Natural killer cell treated with Interleukin-12 subunit alpha and Interleukin-12 subunit beta and Interleukin-15 and Interleukin-18, amount 100 ng/mL, for 72 hours (primary cell): ENCODE data around the gene SPOCK2. TPM values are rescaled to one million over a fixed set of nuclear protein-coding genes. Genes with fewer than 3 reads are reported as not detected.

Experiments used
- ATAC-seq, 2 donors: fragments of 150-1000 bp; cut with Tn5 transposase in 1 of 2; sonication (Bioruptor Pico), chemical (Tn5 transposase) in 1 of 2; 2 replicates each; pipeline ENCODE4 v1.10.0; 2021
- DNase-seq: peaks from one replicate; pipeline ENCODE4 v3.0.0; 2022; ENCODE audit warnings: low spot score
- H3K27ac Mint-ChIP-seq, 2 donors: 1 replicate in 1 of 2; 2 replicates in 1 of 2; pipeline ENCODE4 v1.8.0; 2022; ENCODE audit warnings: mixed read lengths in 2 of 2, mild to moderate bottlenecking in 1 of 2, moderate library complexity in 1 of 2
- H3K27me3 Mint-ChIP-seq, 2 donors: 1 replicate in 1 of 2; 2 replicates in 1 of 2; pipeline ENCODE4 v1.8.0; 2022; ENCODE audit warnings: mixed read lengths in 2 of 2
- H3K36me3 Mint-ChIP-seq: one replicate; pipeline ENCODE4 v1.8.0; 2022; ENCODE audit warnings: mixed read lengths
- H3K4me1 Mint-ChIP-seq, 2 donors: 1 replicate in 1 of 2; 2 replicates in 1 of 2; pipeline ENCODE4 v1.8.0; 2022; ENCODE audit warnings: low read depth in 2 of 2, mixed read lengths in 2 of 2, mild to moderate bottlenecking in 1 of 2
- H3K4me3 Mint-ChIP-seq: one replicate; pipeline ENCODE4 v1.8.0; 2022; ENCODE audit warnings: mixed read lengths
- H3K9me3 Mint-ChIP-seq: 2 replicates; pipeline ENCODE4 v1.8.0; 2022; ENCODE audit warnings: mixed read lengths
- total RNA-seq, 2 donors: library from RNA; stranded (reverse); gene quantifications; one replicate each; pipeline ENCODE4 v1.2.3, GENCODE V29; 2022

The SPOCK2 gene
- total RNA-seq, 2 donors from 2014 or later: 24.9 to 25.9 TPM

GRCh38 chr10:72067463-72068125 lies 20.8 kb downstream of the SPOCK2 start:
- ATAC-seq (no peak), DNase-seq (no peak)
- H3K36me3 Mint-ChIP-seq: no peaks in the 10 kb centered on the region
- no peak overlapping the region for H3K4me3 Mint-ChIP-seq
- no peak overlapping the region for H3K27ac Mint-ChIP-seq
- no peaks in the 10 kb centered on the region for H3K9me3 Mint-ChIP-seq
- peaks cover 0 to 11% of the 10 kb centered on the region in 2 donors for H3K4me1 Mint-ChIP-seq
- H3K27me3 Mint-ChIP-seq: no peaks in the 10 kb centered on the region

- no peaks in the 10 kb centered on the region for H3K27me3 Mint-ChIP-seq
- H3K36me3 Mint-ChIP-seq: no peaks in the 10 kb centered on the region
- H3K4me1 Mint-ChIP-seq: peaks cover 0 to 7% of the 10 kb centered on the region in 2 donors
- no peak for DNase-seq
- no peaks in the 10 kb centered on the region for H3K9me3 Mint-ChIP-seq
- no peak overlapping the region for H3K4me3 Mint-ChIP-seq
- H3K27ac Mint-ChIP-seq: no peak overlapping the region
- no peak for ATAC-seq
Measured at GRCh38 chr10:72066318-72067284, 21.8 kb downstream of the SPOCK2 start.

GRCh38 chr10:72065439-72066025 lies 22.8 kb downstream of the SPOCK2 start:
- H3K36me3 Mint-ChIP-seq: no peaks in the 10 kb centered on the region
- peaks cover 0 to 4% of the 10 kb centered on the region in 2 donors for H3K4me1 Mint-ChIP-seq
- no peak overlapping the region for H3K4me3 Mint-ChIP-seq
- no peaks in the 10 kb centered on the region for H3K9me3 Mint-ChIP-seq
- no peaks in the 10 kb centered on the region for H3K27me3 Mint-ChIP-seq
- no peak overlapping the region for H3K27ac Mint-ChIP-seq
- no peak for DNase-seq
- no peak for ATAC-seq

GRCh38 chr10:72063703-72064391 lies 24.5 kb downstream of the SPOCK2 start:
- DNase-seq: no peak
- no peaks in the 10 kb centered on the region for H3K36me3 Mint-ChIP-seq

GRCh38 chr10:72062832-72063702 lies 25.3 kb downstream of the SPOCK2 start:
- DNase-seq (no peak), ATAC-seq (no peak)
- Mint-ChIP-seq H3K36me3 (no peaks in the 10 kb centered on the region), H3K27ac (peak overlapping the region in 1 of 2 donors; percentile 58), H3K4me1 (no peaks in the 10 kb centered on the region), H3K9me3 (no peaks in the 10 kb centered on the region), H3K4me3 (no peak overlapping the region), H3K27me3 (no peaks in the 10 kb centered on the region)

More at GRCh38 chr10:72063703-72064391, 24.5 kb downstream of the SPOCK2 start:
- H3K4me1 Mint-ChIP-seq: no peaks in the 10 kb centered on the region
- no peaks in the 10 kb centered on the region for H3K9me3 Mint-ChIP-seq
- ATAC-seq: no peak
- H3K27ac Mint-ChIP-seq: peak overlapping the region in 1 of 2 donors; percentile 58
- H3K4me3 Mint-ChIP-seq: no peak overlapping the region
- H3K27me3 Mint-ChIP-seq: no peaks in the 10 kb centered on the region

DNA sequence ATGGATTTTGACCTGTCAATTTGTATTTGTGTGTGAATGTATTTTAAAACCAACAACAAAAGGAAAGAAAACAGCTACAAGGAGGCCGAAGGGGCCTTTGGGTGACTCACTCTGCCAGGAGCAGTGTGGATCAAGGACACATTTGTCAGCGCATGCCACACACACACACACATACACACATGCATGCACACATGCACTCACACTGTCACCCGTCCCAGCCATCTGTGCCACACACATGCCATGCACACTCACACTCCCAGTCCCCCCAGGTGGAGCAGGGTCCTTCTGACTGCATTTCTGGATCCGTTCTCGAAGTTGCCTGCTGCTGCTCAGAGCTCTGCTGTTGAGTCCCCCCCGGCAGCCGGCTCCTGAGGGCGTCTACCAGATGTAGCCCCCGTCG lies 26.0 kb downstream of the SPOCK2 start:
- no peak for DNase-seq
- H3K9me3 Mint-ChIP-seq: no peaks in the 10 kb centered on the region
- H3K27ac Mint-ChIP-seq: no peak overlapping the region
- H3K36me3 Mint-ChIP-seq: no peaks in the 10 kb centered on the region
- no peaks in the 10 kb centered on the region for H3K4me1 Mint-ChIP-seq
- ATAC-seq: no peak
- no peak overlapping the region for H3K4me3 Mint-ChIP-seq
- H3K27me3 Mint-ChIP-seq: no peaks in the 10 kb centered on the region

- no peaks in the 10 kb centered on the region for H3K36me3 Mint-ChIP-seq
Measured at GRCh38 chr10:72061930-72062329, 26.4 kb downstream of the SPOCK2 start.

DNA sequence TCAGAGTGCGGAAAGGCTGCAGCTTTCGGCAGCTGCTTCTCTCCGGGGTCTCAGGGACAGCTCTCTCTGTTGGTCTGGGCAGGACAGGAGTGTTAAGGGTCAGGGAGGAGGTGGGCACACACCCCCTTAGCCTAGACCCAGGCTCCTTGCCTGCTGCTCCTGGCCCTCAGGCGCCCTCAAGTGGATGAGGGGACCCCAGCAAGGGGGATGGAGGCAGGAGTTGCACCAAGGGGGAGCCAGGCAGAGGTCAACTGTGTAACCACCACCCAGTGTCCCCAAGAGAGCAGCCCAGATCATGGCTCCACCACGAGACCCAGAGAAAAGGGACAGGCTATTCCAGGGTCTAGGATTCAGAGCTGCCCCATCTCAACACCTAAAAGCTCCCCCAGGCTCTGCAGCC lies 26.9 kb downstream of the SPOCK2 start:
- Mint-ChIP-seq H3K9me3 (no peaks in the 10 kb centered on the region), H3K27me3 (no peaks in the 10 kb centered on the region), H3K4me3 (no peak overlapping the region), H3K27ac (no peak overlapping the region), H3K36me3 (no peaks in the 10 kb centered on the region), H3K4me1 (no peaks in the 10 kb centered on the region)
- no peak for DNase-seq
- ATAC-seq: no peak

More at GRCh38 chr10:72061930-72062329, 26.4 kb downstream of the SPOCK2 start:
- ATAC-seq (no peak), DNase-seq (no peak)
- Mint-ChIP-seq H3K4me1 (no peaks in the 10 kb centered on the region), H3K27ac (no peak overlapping the region), H3K27me3 (no peaks in the 10 kb centered on the region), H3K9me3 (no peaks in the 10 kb centered on the region), H3K4me3 (no peak overlapping the region)

GRCh38 chr10:72059843-72060822 lies 28.2 kb downstream of the SPOCK2 start:
- no peaks in the 10 kb centered on the region for H3K27me3 Mint-ChIP-seq
- peak overlapping the region in 1 of 2 donors; percentile 47 for H3K27ac Mint-ChIP-seq
- H3K4me3 Mint-ChIP-seq: no peak overlapping the region
- H3K9me3 Mint-ChIP-seq: no peaks in the 10 kb centered on the region
- DNase-seq: no peak
- ATAC-seq: no peak
- H3K36me3 Mint-ChIP-seq: no peaks in the 10 kb centered on the region
- H3K4me1 Mint-ChIP-seq: no peaks in the 10 kb centered on the region

DNA sequence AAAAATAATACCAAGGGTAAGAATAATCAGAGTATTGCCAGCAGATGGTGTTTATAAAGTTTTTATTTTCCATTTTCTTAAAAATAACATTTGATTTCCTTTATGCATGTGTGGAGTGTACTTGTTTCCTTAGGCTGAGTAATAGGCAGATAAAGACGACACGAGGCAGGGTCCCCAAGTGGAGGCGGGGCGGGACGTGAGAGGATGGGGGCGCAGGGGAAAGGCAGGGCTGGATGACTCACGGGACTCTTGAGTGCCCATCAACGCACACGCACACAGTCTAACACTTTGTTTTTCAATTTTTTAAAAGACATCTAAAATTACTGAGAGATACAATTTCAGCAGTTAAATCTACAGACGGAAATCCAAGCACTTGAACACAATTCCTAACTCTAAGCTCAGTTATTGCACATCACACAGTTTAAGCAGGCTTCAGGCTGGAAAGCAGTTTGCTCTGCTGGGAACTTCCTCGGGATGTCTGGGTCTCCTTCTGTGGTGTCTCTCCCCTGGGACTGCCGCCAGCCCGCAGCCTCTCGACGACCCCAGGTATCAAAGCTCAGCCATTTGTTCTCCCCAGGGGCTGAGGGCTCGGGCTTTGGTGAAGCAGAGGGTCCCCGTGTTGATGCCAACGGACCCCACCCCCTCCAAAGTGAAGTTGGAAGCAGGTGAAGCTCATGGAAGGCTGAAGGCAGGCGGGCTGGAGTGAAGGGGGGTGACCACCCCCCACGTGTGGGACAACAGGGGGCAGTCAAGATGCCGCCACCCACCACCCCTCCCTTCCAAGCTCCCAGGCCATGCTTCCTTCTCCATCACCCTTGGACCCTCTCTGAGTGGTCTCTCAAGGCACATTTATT lies 29.1 kb downstream of the SPOCK2 start:
- DNase-seq (no peak), ATAC-seq (no peak)
- peaks cover 0 to 3% of the 10 kb centered on the region in 2 donors for H3K4me1 Mint-ChIP-seq
- H3K36me3 Mint-ChIP-seq: no peaks in the 10 kb centered on the region
- no peaks in the 10 kb centered on the region for H3K9me3 Mint-ChIP-seq
- no peaks in the 10 kb centered on the region for H3K27me3 Mint-ChIP-seq
- H3K4me3 Mint-ChIP-seq: no peak overlapping the region
- H3K27ac Mint-ChIP-seq: peak overlapping the region in 1 of 2 donors; percentile 25

DNA sequence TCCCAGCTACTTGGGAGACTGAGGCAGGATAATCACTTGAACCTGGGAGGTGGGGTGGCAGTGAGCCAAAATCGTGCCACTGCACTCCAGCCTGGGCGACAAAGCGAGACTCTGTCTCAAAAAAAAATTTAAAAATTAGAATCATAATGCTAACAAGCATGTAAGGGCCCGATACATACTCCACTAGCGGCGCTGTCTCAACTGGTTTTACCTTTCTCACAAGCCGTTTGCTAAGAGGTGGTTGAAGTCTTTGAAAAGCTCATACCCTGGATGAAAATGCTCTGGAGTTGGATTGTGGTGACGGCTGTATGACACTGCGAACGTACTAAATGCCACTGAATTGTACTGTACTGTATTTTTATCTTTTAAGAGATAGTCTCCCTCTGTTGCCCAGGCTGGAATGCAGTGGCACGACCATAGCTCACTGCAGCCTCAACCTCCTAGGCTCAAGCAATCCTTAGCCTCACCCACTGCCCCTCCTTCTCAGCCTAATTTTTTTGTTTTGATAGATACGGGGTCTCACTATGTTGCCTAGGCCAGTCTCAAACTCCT lies 29.9 kb downstream of the SPOCK2 start:
- Mint-ChIP-seq H3K27me3 (no peaks in the 10 kb centered on the region), H3K27ac (peak overlapping the region in 1 of 2 donors; percentile 25), H3K4me3 (no peak overlapping the region), H3K9me3 (no peaks in the 10 kb centered on the region), H3K36me3 (no peaks in the 10 kb centered on the region), H3K4me1 (peaks cover 0 to 3% of the 10 kb centered on the region in 2 donors)
- ATAC-seq (no peak), DNase-seq (no peak)
